ENCODE data around the gene FASTK. TPM values are rescaled to one million over a fixed set of nuclear protein-coding genes. Genes with fewer than 3 reads are reported as not detected.

FASTK gene
- total RNA-seq, 6 experiments from 2014 or later, result 83.8 to 97.0 (median 92.4) TPM

DNA sequence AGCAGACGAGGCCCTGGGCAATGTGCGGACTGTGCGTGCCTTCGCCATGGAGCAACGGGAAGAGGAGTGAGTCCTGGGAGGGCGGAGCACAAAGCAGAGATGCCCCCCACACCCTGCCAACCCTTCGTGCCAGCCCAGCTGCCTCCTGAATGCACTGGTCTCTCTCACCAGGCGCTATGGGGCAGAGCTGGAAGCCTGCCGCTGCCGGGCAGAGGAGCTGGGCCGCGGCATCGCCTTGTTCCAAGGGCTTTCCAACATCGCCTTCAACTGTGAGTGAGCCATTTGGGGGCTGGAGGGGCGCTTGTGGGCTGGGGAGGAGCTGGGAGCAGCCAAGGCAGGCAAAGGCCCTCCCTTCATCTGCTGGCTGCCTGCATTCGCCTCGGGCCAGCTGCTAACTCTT, 44.7 kb downstream of the FASTK start:
- H3K27ac Mint-ChIP-seq, result no peak overlapping the region
- no peak overlapping the region for H3K4me3 Mint-ChIP-seq
- no peak for DNase-seq
- H3K9me3 Mint-ChIP-seq, result no peaks in the 10 kb centered on the region
- TF ChIP-seq, protein P1, sequence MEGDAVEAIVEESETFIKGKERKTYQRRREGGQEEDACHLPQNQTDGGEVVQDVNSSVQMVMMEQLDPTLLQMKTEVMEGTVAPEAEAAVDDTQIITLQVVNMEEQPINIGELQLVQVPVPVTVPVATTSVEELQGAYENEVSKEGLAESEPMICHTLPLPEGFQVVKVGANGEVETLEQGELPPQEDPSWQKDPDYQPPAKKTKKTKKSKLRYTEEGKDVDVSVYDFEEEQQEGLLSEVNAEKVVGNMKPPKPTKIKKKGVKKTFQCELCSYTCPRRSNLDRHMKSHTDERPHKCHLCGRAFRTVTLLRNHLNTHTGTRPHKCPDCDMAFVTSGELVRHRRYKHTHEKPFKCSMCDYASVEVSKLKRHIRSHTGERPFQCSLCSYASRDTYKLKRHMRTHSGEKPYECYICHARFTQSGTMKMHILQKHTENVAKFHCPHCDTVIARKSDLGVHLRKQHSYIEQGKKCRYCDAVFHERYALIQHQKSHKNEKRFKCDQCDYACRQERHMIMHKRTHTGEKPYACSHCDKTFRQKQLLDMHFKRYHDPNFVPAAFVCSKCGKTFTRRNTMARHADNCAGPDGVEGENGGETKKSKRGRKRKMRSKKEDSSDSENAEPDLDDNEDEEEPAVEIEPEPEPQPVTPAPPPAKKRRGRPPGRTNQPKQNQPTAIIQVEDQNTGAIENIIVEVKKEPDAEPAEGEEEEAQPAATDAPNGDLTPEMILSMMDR (IDR thresholded peaks at IDR 0.05), result no peak
- H3K36me3 Mint-ChIP-seq (ENCODE audit: low read depth), result no peaks in the 10 kb centered on the region
- H3K27me3 Mint-ChIP-seq (ENCODE audit: insufficient read depth), result no peaks in the 10 kb centered on the region; the same call in 1 of the 2 replicates
- H3K4me1 Mint-ChIP-seq (ENCODE audit: low read depth), result peaks cover 25% of the 10 kb centered on the region

DNA sequence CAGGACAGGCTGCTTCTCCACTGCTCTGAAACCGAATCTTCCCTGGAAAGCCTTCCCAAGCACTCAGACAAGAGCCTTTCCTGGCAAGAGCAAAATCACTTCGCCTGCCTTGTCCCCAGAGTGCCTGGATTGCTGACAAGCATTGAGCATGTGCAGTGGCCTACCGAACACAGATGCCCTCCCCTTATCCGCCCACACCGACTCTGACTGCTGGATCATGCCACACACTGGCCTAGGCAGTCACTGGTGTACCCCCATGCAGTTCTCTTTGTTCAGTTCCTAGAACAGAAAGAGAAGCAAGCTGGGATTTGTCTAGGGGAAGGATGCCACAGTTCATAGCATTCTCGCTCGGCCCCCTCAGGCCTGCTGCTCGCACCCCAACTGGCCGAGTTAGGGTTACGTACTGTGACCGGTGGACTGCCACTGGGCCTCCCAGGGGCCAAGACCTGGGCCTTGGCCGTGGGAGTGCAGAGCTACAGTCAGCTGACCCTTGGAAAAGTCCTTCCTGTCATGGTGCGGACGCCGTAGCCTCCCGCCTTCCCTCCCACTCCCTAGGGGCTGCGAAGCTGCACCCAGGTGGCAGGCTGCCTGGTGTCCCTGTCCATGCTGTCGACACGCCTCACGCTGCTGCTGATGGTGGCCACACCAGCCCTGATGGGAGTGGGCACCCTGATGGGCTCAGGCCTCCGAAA, 45.4 kb downstream of the FASTK start:
- Mint-ChIP-seq H3K27me3 (ENCODE audit: insufficient read depth) (no peaks in the 10 kb centered on the region; the same call in 1 of the 2 replicates), H3K27ac (no peak overlapping the region), H3K36me3 (ENCODE audit: low read depth) (no peaks in the 10 kb centered on the region), H3K9me3 (no peaks in the 10 kb centered on the region), H3K4me3 (no peak overlapping the region), H3K4me1 (ENCODE audit: low read depth) (peaks cover 24% of the 10 kb centered on the region)
- DNase-seq, result no peak
- TF ChIP-seq, protein P1 (IDR thresholded peaks at IDR 0.05), result no peak

DNA sequence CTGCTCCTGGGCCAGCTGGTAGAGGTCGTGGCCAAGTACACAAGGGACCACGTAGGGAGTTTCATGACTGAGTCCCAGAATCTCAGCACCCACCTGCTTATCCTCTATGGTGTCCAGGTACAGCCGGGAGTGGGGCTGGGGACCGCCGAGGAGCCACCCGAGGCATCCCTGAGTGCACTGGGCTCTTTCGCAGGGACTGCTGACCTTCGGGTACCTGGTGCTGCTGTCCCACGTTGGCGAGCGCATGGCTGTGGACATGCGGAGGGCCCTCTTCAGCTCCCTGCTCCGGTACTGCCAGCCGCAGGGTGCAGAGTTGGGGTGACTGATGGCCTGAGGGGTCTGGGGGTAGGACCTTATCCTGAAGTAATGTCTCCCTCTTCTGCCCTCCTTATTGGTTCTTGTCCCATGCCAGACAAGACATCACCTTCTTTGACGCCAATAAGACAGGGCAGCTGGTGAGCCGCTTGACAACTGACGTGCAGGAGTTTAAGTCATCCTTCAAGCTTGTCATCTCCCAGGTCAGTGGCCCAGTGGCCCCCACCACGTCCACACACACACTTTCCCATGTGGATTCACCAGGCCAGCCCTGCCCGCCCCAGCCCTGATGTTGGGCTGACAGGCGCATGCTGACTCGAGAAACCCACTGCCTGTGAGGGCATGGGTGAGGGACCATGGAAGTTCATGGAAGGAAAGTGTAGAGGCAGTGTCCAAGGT, 46.1 kb downstream of the FASTK start:
- Mint-ChIP-seq H3K4me3 (no peak overlapping the region), H3K36me3 (ENCODE audit: low read depth) (no peaks in the 10 kb centered on the region), H3K4me1 (ENCODE audit: low read depth) (peaks cover 23% of the 10 kb centered on the region), H3K27me3 (ENCODE audit: insufficient read depth) (no peaks in the 10 kb centered on the region), H3K27ac (no peak overlapping the region), H3K9me3 (no peaks in the 10 kb centered on the region)
- TF ChIP-seq, protein P1 (IDR thresholded peaks at IDR 0.05), result no peak
- DNase-seq, result no peak

DNA sequence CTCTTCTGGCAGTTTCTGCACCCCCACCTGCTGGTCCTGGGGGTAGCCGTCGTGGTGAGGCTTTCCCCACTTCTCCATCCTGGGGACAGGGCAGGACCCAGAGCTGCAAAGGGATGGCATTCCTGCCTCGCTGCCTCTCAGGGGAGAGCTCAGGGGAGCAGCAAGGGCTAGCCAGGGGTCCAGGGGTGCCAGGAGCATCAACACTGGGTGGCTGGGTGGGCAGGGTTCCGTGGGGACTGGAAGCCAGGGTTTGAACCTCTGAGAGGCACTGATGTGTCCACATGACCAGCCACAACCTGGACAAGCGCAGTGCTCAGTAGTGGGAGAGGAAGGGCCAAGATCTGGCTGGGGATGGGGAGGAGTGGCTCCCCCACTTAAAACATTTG, 46.8 kb downstream of the FASTK start:
- Mint-ChIP-seq H3K4me3 (no peak overlapping the region), H3K4me1 (ENCODE audit: low read depth) (peaks cover 23% of the 10 kb centered on the region), H3K36me3 (ENCODE audit: low read depth) (peaks cover 4% of the 10 kb centered on the region), H3K9me3 (no peaks in the 10 kb centered on the region), H3K27ac (no peak overlapping the region), H3K27me3 (ENCODE audit: insufficient read depth) (no peaks in the 10 kb centered on the region)
- TF ChIP-seq, protein P1 (IDR thresholded peaks at IDR 0.05), result no peak
- no peak for DNase-seq

DNA sequence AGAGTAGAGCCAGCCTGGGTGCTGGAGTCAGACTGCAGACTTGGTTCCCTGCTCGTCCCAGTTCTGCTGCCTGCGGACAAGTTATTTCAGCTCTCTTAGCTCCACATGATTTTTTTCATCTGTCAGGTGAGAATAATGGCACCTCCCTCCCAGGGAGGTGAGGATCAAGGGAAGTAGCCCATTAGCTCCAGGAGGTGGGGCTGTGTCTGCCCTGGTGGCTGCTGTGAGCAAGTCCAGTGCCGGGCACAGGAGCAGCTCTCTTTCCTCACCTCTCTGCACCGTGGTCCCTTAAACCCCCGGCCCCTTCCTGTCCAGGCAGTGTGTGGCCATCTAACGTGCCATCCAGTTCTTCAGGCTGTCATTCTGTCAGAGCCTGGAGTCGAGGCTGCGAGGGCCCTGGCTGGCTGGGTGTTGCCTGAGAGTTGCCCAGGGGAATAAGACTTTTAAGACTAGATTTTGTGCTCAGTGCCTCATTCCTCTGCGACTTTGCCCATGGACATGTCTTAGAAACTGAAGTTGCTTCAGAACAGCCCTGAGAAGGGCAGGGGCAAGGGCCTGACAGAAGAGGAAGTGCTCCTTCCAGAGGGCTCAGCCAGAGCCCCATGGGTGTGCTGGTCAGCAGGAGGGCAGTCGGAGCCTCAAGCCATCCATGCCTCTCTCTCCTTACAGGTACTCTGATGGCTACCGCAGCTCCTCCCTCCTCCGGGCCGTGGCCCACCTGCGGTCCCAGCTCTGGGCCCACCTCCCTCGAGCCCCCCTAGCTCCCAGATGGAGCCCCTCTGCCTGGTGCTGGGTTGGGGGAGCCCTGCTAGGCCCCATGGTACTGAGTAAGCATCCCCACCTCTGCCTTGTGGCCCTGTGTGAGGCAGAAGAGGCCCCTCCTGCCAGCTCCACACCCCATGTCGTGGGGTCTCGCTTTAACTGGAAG, 47.4 kb downstream of the FASTK start:
- DNase-seq, result no peak
- no peaks in the 10 kb centered on the region for H3K27me3 Mint-ChIP-seq (ENCODE audit: insufficient read depth)
- H3K27ac Mint-ChIP-seq, result no peak overlapping the region
- TF ChIP-seq, protein P1 (IDR thresholded peaks at IDR 0.05), result peak; percentile 41
- H3K4me3 Mint-ChIP-seq, result no peak overlapping the region
- peaks cover 21% of the 10 kb centered on the region for H3K4me1 Mint-ChIP-seq (ENCODE audit: low read depth)
- H3K36me3 Mint-ChIP-seq (ENCODE audit: low read depth), result peaks cover 7% of the 10 kb centered on the region
- no peaks in the 10 kb centered on the region for H3K9me3 Mint-ChIP-seq
